Trophoblast cell (in vitro differentiated cells and primary cell): ENCODE results near the gene SSR3.
A peak's percentile ranks its signal among the peaks of the same experiment; 100 is the strongest.

Experiments used
- DNase-seq, 2 donors: peaks; one replicate each; pipeline ENCODE4 v3.0.0-alpha.2; 2016
- H2AFZ ChIP-seq: 2 replicates; pipeline ENCODE4 v1.6.1; 2013; ENCODE audit warnings: low read length, moderate library complexity, mild to moderate bottlenecking; ENCODE audit not compliant: insufficient read depth, poor library complexity
- H2AK5ac ChIP-seq: 2 replicates; pipeline ENCODE4 v1.6.1; 2013; ENCODE audit warnings: mild to moderate bottlenecking, low read length
- H2BK120ac ChIP-seq: 2 replicates; pipeline ENCODE4 v1.6.1; 2013; ENCODE audit warnings: low read length, mild to moderate bottlenecking, moderate library complexity; ENCODE audit not compliant: insufficient read depth, poor library complexity
- H2BK12ac ChIP-seq: 2 replicates; pipeline ENCODE4 v1.6.1; 2013; ENCODE audit warnings: mild to moderate bottlenecking, low read length, moderate library complexity
- H2BK5ac ChIP-seq: 2 replicates; pipeline ENCODE4 v1.6.1; 2013; ENCODE audit warnings: low read length, low read depth, moderate library complexity, mild to moderate bottlenecking; ENCODE audit not compliant: poor library complexity
- H3K14ac ChIP-seq: 2 replicates; pipeline ENCODE4 v1.6.1; 2013; ENCODE audit warnings: mild to moderate bottlenecking, low read length
- H3K18ac ChIP-seq: 2 replicates; pipeline ENCODE4 v1.6.1; 2013; ENCODE audit warnings: mild to moderate bottlenecking, low read length
- H3K23ac ChIP-seq: 2 replicates; pipeline ENCODE4 v1.6.1; 2013; ENCODE audit warnings: low read length
- H3K27ac ChIP-seq: 2 replicates; pipeline ENCODE4 v1.5.1; 2013; ENCODE audit warnings: low read depth, mild to moderate bottlenecking, inconsistent platforms, low read length, moderate library complexity
- H3K27me3 ChIP-seq: 2 replicates; pipeline ENCODE4 v1.6.1; 2013; ENCODE audit warnings: inconsistent platforms, mild to moderate bottlenecking, low read length, moderate library complexity; ENCODE audit not compliant: insufficient read depth
- H3K36me3 ChIP-seq, 2 experiments: 1 replicate in 1 of 2; 2 replicates in 1 of 2; pipeline ENCODE4 v1.6.1; 2013; ENCODE audit warnings: low read length in 2 of 2, mild to moderate bottlenecking in 2 of 2, moderate library complexity in 1 of 2; ENCODE audit not compliant: insufficient read depth in 2 of 2, control insufficient read depth in 1 of 2
- H3K4ac ChIP-seq: 2 replicates; pipeline ENCODE4 v1.6.1; 2013; ENCODE audit warnings: low read depth, mild to moderate bottlenecking, low read length, moderate library complexity
- H3K4me1 ChIP-seq, 2 experiments: 1 replicate in 1 of 2; 2 replicates in 1 of 2; pipeline ENCODE4 v1.6.1; 2013; ENCODE audit warnings: low read length in 2 of 2, mild to moderate bottlenecking in 2 of 2, moderate library complexity in 1 of 2; ENCODE audit not compliant: insufficient read depth in 2 of 2, control insufficient read depth in 1 of 2
- H3K4me2 ChIP-seq: 2 replicates; pipeline ENCODE4 v1.6.1; 2013; ENCODE audit warnings: inconsistent platforms, mild to moderate bottlenecking, low read length, moderate library complexity
- H3K4me3 ChIP-seq: 2 replicates; pipeline ENCODE4 v1.5.1; 2013; ENCODE audit warnings: mild to moderate bottlenecking, low read depth, low read length, inconsistent platforms
- H3K79me1 ChIP-seq: one replicate; pipeline ENCODE4 v1.6.1; 2013; ENCODE audit warnings: low read length
- H3K79me2 ChIP-seq: 2 replicates; pipeline ENCODE4 v1.6.1; 2013; ENCODE audit warnings: low read length, mild to moderate bottlenecking; ENCODE audit not compliant: control insufficient read depth, insufficient read depth, poor library complexity
- H3K9ac ChIP-seq: 2 replicates; pipeline ENCODE4 v1.6.1; 2013; ENCODE audit warnings: mild to moderate bottlenecking, low read length
- H3K9me3 ChIP-seq: 2 replicates; pipeline ENCODE4 v1.6.1; 2013; ENCODE audit warnings: low read depth, mild to moderate bottlenecking, control low read depth, inconsistent platforms, low read length; ENCODE audit not compliant: insufficient read depth
- H4K12ac ChIP-seq: 2 replicates; pipeline ENCODE4 v1.6.1; 2013; ENCODE audit warnings: low read depth, mild to moderate bottlenecking, low read length, moderate library complexity
- H4K8ac ChIP-seq: 2 replicates; pipeline ENCODE4 v1.6.1; 2013; ENCODE audit warnings: low read depth, mild to moderate bottlenecking, low read length, moderate library complexity
- H4K91ac ChIP-seq: one replicate; pipeline ENCODE4 v1.6.1; 2013; ENCODE audit warnings: low read depth, mild to moderate bottlenecking, low read length, moderate library complexity
- WGBS: extraction: QIAGEN DNeasy Blood & Tissue Kit; methylation state at CpG from one replicate; pipeline ENCODE4 v1.1.7; 2013; ENCODE audit warnings: missing lambda C conversion rate; ENCODE audit not compliant: insufficient read length, insufficient coverage; ENCODE audit errors: extremely low coverage; 5-methylcytosine and 5-hydroxymethylcytosine counted together

Gene SSR3

DNA sequence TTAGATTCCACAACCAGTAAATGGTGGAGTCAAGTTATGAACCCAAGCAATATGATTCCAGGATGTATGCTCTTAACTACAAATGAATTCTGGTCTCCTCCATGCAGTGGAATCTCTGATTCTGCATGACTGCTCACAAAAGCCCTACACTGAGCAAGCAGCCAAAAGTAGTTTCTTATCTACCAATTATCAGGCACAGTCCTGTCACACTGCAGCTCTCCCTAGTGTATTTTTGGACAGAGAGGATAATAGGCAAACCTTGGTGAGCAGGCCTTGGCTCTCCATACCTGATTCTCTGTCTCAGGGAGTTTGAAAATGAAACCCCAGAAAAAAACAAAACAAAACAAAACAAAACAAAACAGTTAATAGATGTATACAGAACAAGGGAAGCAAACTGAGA lies 3.5 kb upstream of the SSR3 start:
- Histone ChIP-seq H3K18ac (no peak overlapping the region), H4K91ac (no peak overlapping the region), H2BK12ac (no peak overlapping the region)

DNA sequence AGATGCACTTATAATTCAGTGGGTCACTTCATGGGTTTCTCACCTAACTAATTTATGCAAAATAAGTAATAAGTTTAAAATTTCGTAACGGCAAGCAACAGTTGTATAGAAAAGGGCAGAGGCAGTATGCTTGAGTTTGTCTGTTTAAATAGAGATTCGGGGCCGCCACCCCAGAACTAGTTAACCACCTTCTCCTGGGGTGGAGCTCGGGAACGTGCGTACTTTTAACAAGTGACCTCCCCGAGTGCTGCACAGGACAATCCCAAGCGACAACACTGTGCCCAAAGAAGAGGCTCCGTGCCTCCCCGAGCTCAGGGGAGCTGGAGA lies 439 bp downstream of the SSR3 start:
- peaks cover 8% of the 10 kb centered on the region for H3K79me2 ChIP-seq
- WGBS: no CpG with 5 or more reads among the region's 11 CpGs
- H4K12ac ChIP-seq: no peak overlapping the region
- H2AK5ac ChIP-seq: no peak overlapping the region
- peaks cover 2 to 8% of the 10 kb centered on the region in 2 experiments for H3K36me3 ChIP-seq
- H3K4me1 ChIP-seq: peaks cover 2 to 5% of the 10 kb centered on the region in 2 experiments
- H3K14ac ChIP-seq: peak overlapping the region; percentile 81
- no peak overlapping the region for H3K18ac ChIP-seq
- H2BK5ac ChIP-seq: peak overlapping the region; percentile 75
- peak overlapping the region; percentile 92 for H3K4me2 ChIP-seq
- no peak overlapping the region for H3K23ac ChIP-seq
- H3K4me3 ChIP-seq: peak overlapping the region; percentile 95
- H3K4ac ChIP-seq: peak overlapping the region; percentile 84
- H2BK12ac ChIP-seq: no peak overlapping the region
- peak overlapping the region; percentile 72 for H4K8ac ChIP-seq
- peaks cover 9% of the 10 kb centered on the region for H3K79me1 ChIP-seq
- peak overlapping the region; percentile 88 for H2AFZ ChIP-seq
- H2BK120ac ChIP-seq: peak overlapping the region; percentile 48
- peak overlapping the region; percentile 90 for H3K9ac ChIP-seq
- no peaks in the 10 kb centered on the region for H3K9me3 ChIP-seq
- peak overlapping the region; percentile 78 for H3K27ac ChIP-seq
- peak overlapping the region; percentile 63 for H4K91ac ChIP-seq
- no peaks in the 10 kb centered on the region for H3K27me3 ChIP-seq
- DNase-seq: no peak

More for the DNA sequence above, 3.5 kb upstream of the SSR3 start:
- Histone ChIP-seq H3K9me3 (no peaks in the 10 kb centered on the region), H3K27me3 (no peaks in the 10 kb centered on the region), H3K36me3 (no peaks in the 10 kb centered on the region), H3K4me3 (no peak overlapping the region), H2AFZ (no peak overlapping the region), H3K4ac (no peak overlapping the region), H2AK5ac (no peak overlapping the region), H3K79me1 (peaks cover 7% of the 10 kb centered on the region), H3K23ac (no peak overlapping the region), H3K14ac (no peak overlapping the region), H4K12ac (no peak overlapping the region), H3K4me2 (no peak overlapping the region), H4K8ac (no peak overlapping the region), H3K9ac (no peak overlapping the region), H3K27ac (no peak overlapping the region), H3K79me2 (peaks cover 4% of the 10 kb centered on the region), H3K4me1 (no peaks in the 10 kb centered on the region), H2BK5ac (no peak overlapping the region), H2BK120ac (no peak overlapping the region)
- DNase-seq: no peak

DNA sequence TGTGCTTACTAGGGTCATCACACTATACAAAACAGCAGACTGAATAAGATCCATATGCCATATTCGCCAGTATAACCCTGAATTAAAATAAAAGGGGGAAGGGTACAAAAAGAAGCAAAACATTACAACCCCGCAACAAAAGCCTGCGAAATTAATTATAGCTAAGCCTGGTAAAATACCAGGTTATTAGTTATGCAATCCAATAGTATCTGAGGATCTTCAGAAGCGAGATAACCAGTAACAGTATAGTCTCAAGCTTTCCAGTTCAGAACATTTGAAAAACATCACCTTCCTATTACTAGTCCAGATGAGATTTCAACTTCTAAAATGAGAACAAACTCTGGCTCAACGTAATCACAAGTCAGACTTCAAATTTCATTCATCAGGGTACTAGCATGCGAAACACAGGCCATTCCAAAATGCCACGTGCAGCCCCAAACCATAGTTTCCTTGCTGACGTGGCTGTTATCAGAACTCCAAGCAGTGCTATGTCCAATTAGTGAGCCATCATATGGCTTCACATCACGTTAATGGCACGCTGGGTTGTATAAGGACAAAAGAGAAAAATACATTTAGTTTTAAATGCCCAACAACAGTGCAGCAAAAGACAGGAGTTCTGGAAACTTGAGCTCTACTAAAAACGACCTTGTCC lies 1.1 kb downstream of the SSR3 start:
- Histone ChIP-seq H3K36me3 (peaks cover 2 to 8% of the 10 kb centered on the region in 2 experiments), H2AK5ac (no peak overlapping the region), H2BK5ac (no peak overlapping the region), H3K9me3 (no peaks in the 10 kb centered on the region), H4K12ac (no peak overlapping the region), H3K79me1 (peaks cover 9% of the 10 kb centered on the region), H3K27ac (no peak overlapping the region), H3K79me2 (peaks cover 8% of the 10 kb centered on the region), H3K4me3 (peak overlapping the region; percentile 52), H3K14ac (no peak overlapping the region), H4K91ac (peak overlapping the region; percentile 4), H3K4ac (peak overlapping the region; percentile 68), H3K18ac (no peak overlapping the region), H3K9ac (peak overlapping the region; percentile 79), H3K23ac (no peak overlapping the region), H3K4me1 (peaks cover 2 to 5% of the 10 kb centered on the region in 2 experiments), H4K8ac (no peak overlapping the region), H2BK120ac (no peak overlapping the region), H2BK12ac (no peak overlapping the region), H2AFZ (no peak overlapping the region), H3K4me2 (peak overlapping the region; percentile 92), H3K27me3 (no peaks in the 10 kb centered on the region)
- WGBS: no CpG with 5 or more reads among the region's 11 CpGs
- peak; percentile 86 to 89 for DNase-seq

DNA sequence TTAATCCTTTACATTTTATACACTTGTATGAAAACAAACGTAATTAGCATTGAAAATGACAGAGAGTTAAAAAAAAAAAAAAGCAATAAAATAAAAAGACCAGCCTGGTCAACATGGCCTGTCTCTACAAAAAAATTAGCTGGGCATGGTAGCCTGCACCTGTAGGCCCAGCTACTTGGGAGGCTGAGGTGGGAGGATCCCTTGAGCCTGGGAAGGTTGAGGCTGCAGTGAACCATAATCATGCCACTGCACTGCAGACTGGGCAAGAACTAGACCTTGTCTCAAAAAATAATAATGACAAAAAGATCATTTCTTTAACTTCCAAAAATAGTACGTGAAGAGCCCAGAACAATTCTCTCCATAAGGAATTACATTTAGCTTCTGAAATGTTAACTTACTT lies 1.9 kb downstream of the SSR3 start:
- no peak overlapping the region for H3K27ac ChIP-seq
- H2AK5ac ChIP-seq: no peak overlapping the region
- peaks cover 2 to 8% of the 10 kb centered on the region in 2 experiments for H3K36me3 ChIP-seq
- no peak overlapping the region for H3K4me3 ChIP-seq
- no peak overlapping the region for H4K8ac ChIP-seq
- no CpG with 5 or more reads among the region's 2 CpGs for WGBS
- peaks cover 8% of the 10 kb centered on the region for H3K79me2 ChIP-seq
- no peak overlapping the region for H3K23ac ChIP-seq
- H2AFZ ChIP-seq: no peak overlapping the region
- H2BK5ac ChIP-seq: no peak overlapping the region
- H3K79me1 ChIP-seq: peaks cover 9% of the 10 kb centered on the region
- H2BK12ac ChIP-seq: no peak overlapping the region
- H3K4me1 ChIP-seq: peaks cover 2 to 5% of the 10 kb centered on the region in 2 experiments
- H3K14ac ChIP-seq: no peak overlapping the region
- H2BK120ac ChIP-seq: no peak overlapping the region
- H3K9ac ChIP-seq: no peak overlapping the region
- no peaks in the 10 kb centered on the region for H3K9me3 ChIP-seq
- DNase-seq: no peak
- H3K18ac ChIP-seq: no peak overlapping the region
- H3K4me2 ChIP-seq: peak overlapping the region; percentile 47
- peak overlapping the region; percentile 94 for H3K4ac ChIP-seq
- H4K12ac ChIP-seq: no peak overlapping the region
- H3K27me3 ChIP-seq: no peaks in the 10 kb centered on the region
- H4K91ac ChIP-seq: no peak overlapping the region
